OCI-LY7 (cell line): Measurements from ENCODE around the gene APH1A. TPM values are rescaled to one million over a fixed set of nuclear protein-coding genes. Genes with fewer than 3 reads are reported as not detected.

ENCODE experiments used
- BruUV-seq: library from RNA; stranded (reverse); fragments of 400-500 nt; replicated peaks from 2 replicates; lab custom pipeline; 2021; lab: Mats Ljungman, UMichigan
- CTCF ChIA-PET: fragments of 300-600 bp; sonication (Branson Sonifier 250); formaldehyde crosslinking; loops from one replicate; lab custom pipeline; 2022; ENCODE audit warnings: antibody characterized with exemption; ENCODE audit not compliant: unreplicated experiment; lab: Charles Lee
- POLR2A ChIA-PET: fragments of 300-600 bp; sonication (Branson Sonifier 250); formaldehyde crosslinking; loops from one replicate; lab custom pipeline; 2022; ENCODE audit warnings: antibody characterized with exemption; lab: Charles Lee
- DNase-seq: peaks from one replicate; pipeline ENCODE4 v3.0.0-alpha.2; 2015; ENCODE audit warnings: low spot score
- H2AFZ ChIP-seq: fragments of 200-600 bp; sonication (generic), shearing (Covaris generic); 2 replicates; pipeline ENCODE4 v1.6.1; 2014; ENCODE audit warnings: mild to moderate bottlenecking, antibody characterized with exemption, low read length, moderate library complexity
- H3K27ac ChIP-seq: fragments of 200-600 bp; sonication (generic); 2 replicates; pipeline ENCODE4 v1.5.1; 2014; ENCODE audit warnings: mixed run types, low read depth, mild to moderate bottlenecking, moderate library complexity, low read length, inconsistent platforms; ENCODE audit not compliant: poor library complexity, severe bottlenecking
- H3K36me3 ChIP-seq: fragments of 200-600 bp; sonication (generic); 2 replicates; pipeline ENCODE4 v1.6.1; 2014; ENCODE audit warnings: mild to moderate bottlenecking, antibody characterized with exemption, low read length, moderate library complexity, mixed read lengths; ENCODE audit not compliant: insufficient read depth
- H3K4me1 ChIP-seq: fragments of 200-600 bp; sonication (generic); 2 replicates; pipeline ENCODE4 v1.5.1; 2014; ENCODE audit warnings: mild to moderate bottlenecking, low read length; ENCODE audit not compliant: insufficient read depth, poor library complexity, severe bottlenecking
- H3K4me2 ChIP-seq: fragments of 200-600 bp; sonication (generic); 2 replicates; pipeline ENCODE4 v1.6.1; 2014; ENCODE audit warnings: mild to moderate bottlenecking, low read length
- H3K4me3 ChIP-seq: fragments of 200-600 bp; sonication (generic); 2 replicates; pipeline ENCODE4 v1.5.1; 2014; ENCODE audit warnings: mild to moderate bottlenecking, low read depth, low read length; ENCODE audit not compliant: poor library complexity, severe bottlenecking
- H3K79me2 ChIP-seq: fragments of 200-600 bp; sonication (generic); 2 replicates; pipeline ENCODE4 v1.6.1; 2016; ENCODE audit warnings: low read depth, mild to moderate bottlenecking, low read length, moderate library complexity, mixed read lengths; ENCODE audit not compliant: insufficient read depth
- H3K9me2 ChIP-seq: fragments of 200-600 bp; sonication (generic); 2 replicates; pipeline ENCODE4 v1.6.1; 2016; ENCODE audit warnings: mild to moderate bottlenecking, low read length, mixed read lengths; ENCODE audit not compliant: insufficient read depth
- H3K9me3 ChIP-seq: fragments of 200-600 bp; sonication (generic); 2 replicates; pipeline ENCODE4 v1.6.1; 2014; ENCODE audit warnings: mild to moderate bottlenecking, mixed run types, low read length, mixed read lengths
- H4K20me1 ChIP-seq: fragments of 200-600 bp; sonication (generic); 2 replicates; pipeline ENCODE4 v1.6.1; 2014; ENCODE audit warnings: mild to moderate bottlenecking, antibody characterized with exemption, low read length, moderate library complexity, mixed read lengths; ENCODE audit not compliant: insufficient read depth
- EZH2phosphoT487 ChIP-seq: fragments of 200-600 bp; sonication (generic); IDR thresholded peaks from 2 replicates; pipeline ENCODE4 v1.6.1; 2018; ENCODE audit warnings: low read depth, borderline replicate concordance, mild to moderate bottlenecking, mixed run types, antibody characterized with exemption, low read length, moderate library complexity, mixed read lengths
- intact Hi-C: fragments of 100-400 bp; cut with micrococcal nuclease; formaldehyde crosslinking; loops from one replicate; pipeline ENCODE4 v1.10.0; 2022; ENCODE audit not compliant: unreplicated experiment
- total RNA-seq, 2 experiments: library from RNA; depleted of rRNA in 1 of 2; stranded (reverse); fragments of >200 nt in 1 of 2; shearing (Covaris generic) in 1 of 2; gene quantifications; 2 replicates each; pipeline ENCODE4 v1.2.3, GENCODE V29; 2014 to 2022
- TF ChIP-seq, protein P1 (sequence below): fragments of 200-600 bp; sonication (generic); conservative IDR thresholded peaks from 2 replicates; pipeline ENCODE4 v1.5.1; 2014; ENCODE audit warnings: mild to moderate bottlenecking, antibody characterized with exemption, low read length, moderate library complexity, mixed read lengths

Gene APH1A
- total RNA-seq, 2 experiments from 2014 or later, result 113 to 124 TPM

DNA sequence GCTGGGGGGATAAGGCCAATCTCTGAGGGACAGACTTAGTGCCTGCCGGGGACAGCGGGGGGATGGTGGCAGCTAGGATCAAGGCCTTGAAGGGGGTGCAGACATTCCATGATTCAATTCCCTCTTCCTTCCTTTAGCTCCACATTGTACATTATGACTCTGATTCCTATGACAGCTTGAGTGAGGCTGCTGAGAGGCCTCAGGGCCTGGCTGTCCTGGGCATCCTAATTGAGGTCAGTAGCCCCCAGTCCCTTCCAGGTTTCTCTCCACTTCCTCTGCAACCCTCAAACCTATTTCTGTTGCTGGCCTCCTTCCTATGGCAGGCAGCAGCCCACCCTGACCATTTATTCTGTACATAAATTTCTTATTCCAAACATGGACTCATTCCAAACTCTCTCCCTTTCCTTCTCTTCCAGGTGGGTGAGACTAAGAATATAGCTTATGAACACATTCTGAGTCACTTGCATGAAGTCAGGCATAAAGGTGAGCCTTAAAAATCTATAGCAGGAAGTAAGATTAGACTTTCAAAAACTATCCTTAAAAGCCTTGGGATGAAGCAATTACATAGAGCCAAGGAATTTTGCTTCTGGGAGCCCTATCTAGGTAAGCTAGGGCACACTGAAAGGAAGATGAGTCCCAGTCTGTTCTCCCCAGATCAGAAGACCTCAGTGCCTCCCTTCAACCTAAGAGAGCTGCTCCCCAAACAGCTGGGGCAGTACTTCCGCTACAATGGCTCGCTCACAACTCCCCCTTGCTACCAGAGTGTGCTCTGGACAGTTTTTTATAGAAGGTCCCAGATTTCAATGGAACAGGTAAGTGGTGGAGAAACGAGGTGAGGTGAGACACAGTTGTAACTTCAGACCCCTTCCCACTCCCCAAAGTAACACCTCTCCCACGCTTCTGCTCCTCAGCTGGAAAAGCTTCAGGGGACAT is 6.2 kb downstream of the APH1A start:
- Histone ChIP-seq H3K79me2 (peaks cover 10% of the 10 kb centered on the region), H3K4me2 (0 out of 2 replicates have a peak overlapping the region, but pooled peaks have one; percentile 8), H2AFZ (no peak overlapping the region), H4K20me1 (no peaks in the 10 kb centered on the region), H3K4me3 (no peak overlapping the region), H3K36me3 (peaks cover 32% of the 10 kb centered on the region), H3K27ac (peak overlapping the region; percentile 24), H3K9me3 (no peaks in the 10 kb centered on the region), H3K4me1 (peaks cover 29% of the 10 kb centered on the region), H3K9me2 (no peaks in the 10 kb centered on the region)
- BruUV-seq, result no TSS peak
- TF ChIP-seq, protein P1, sequence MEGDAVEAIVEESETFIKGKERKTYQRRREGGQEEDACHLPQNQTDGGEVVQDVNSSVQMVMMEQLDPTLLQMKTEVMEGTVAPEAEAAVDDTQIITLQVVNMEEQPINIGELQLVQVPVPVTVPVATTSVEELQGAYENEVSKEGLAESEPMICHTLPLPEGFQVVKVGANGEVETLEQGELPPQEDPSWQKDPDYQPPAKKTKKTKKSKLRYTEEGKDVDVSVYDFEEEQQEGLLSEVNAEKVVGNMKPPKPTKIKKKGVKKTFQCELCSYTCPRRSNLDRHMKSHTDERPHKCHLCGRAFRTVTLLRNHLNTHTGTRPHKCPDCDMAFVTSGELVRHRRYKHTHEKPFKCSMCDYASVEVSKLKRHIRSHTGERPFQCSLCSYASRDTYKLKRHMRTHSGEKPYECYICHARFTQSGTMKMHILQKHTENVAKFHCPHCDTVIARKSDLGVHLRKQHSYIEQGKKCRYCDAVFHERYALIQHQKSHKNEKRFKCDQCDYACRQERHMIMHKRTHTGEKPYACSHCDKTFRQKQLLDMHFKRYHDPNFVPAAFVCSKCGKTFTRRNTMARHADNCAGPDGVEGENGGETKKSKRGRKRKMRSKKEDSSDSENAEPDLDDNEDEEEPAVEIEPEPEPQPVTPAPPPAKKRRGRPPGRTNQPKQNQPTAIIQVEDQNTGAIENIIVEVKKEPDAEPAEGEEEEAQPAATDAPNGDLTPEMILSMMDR, result peak; percentile 38; the same call in 1 of the 2 replicates
- TF ChIP-seq EZH2phosphoT487, result no peak
- DNase-seq, result peak; percentile 50
- POLR2A ChIA-PET, result interaction anchor here (0.6 to 1.6 kb wide), 4 partner anchors 12 to 374 kb away, joined by 3 to 5 read pairs (median 3); partner anchors contain the start of gene PRPF3
- CTCF ChIA-PET, result interaction anchor here (1.2 kb wide), 1 partner anchor 27 kb away, joined by 3 read pairs; no protein-coding TSS in a partner anchor
- intact Hi-C loops, result no loop called here

DNA sequence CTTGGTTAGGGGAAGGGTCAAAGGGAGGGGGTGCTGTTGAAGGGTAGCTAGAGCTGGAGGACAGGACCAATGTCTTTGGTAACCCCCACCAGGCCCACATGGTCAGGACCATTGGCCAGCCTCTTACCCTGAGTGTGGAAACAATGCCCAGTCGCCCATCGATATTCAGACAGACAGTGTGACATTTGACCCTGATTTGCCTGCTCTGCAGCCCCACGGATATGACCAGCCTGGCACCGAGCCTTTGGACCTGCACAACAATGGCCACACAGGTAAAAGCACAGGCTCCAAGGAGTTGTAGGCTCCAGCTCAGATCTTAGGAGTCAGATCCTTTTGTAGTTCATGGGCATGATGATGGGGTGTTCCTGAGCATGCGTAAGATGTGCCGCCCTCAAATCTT is 7.4 kb downstream of the APH1A start:
- H3K36me3 ChIP-seq, result peaks cover 21% of the 10 kb centered on the region
- H3K4me2 ChIP-seq, result no peak overlapping the region
- no TSS peak for BruUV-seq
- H3K27ac ChIP-seq, result no peak overlapping the region
- H3K9me2 ChIP-seq, result no peaks in the 10 kb centered on the region
- no peaks in the 10 kb centered on the region for H4K20me1 ChIP-seq
- H3K9me3 ChIP-seq, result no peaks in the 10 kb centered on the region
- no peak overlapping the region for H2AFZ ChIP-seq
- H3K4me3 ChIP-seq, result no peak overlapping the region
- no peak for DNase-seq
- H3K79me2 ChIP-seq, result no peaks in the 10 kb centered on the region
- CTCF ChIA-PET, result no interaction called here
- intact Hi-C loops, result no loop called here
- TF ChIP-seq, protein P1, result no peak
- no peak for TF ChIP-seq EZH2phosphoT487
- POLR2A ChIA-PET, result interaction anchor here (1.1 to 1.6 kb wide), 3 partner anchors 14 to 373 kb away, joined by 3 to 5 read pairs (median 3); partner anchors contain the start of gene PRPF3
- peaks cover 19% of the 10 kb centered on the region for H3K4me1 ChIP-seq
